HepG2 (cell line): ENCODE results near the gene CNTNAP1. TPM values are rescaled to one million over a fixed set of nuclear protein-coding genes. Genes with fewer than 3 reads are reported as not detected.

ENCODE experiments used
- BRD4 ChIP-seq: sonication (generic); formaldehyde crosslinking; IDR thresholded peaks from 2 replicates; pipeline ENCODE4 v1.4.0; 2020; ENCODE audit warnings: missing genetic modification reagents
- CCAR2 ChIP-seq: fragments of 200-400 bp; formaldehyde crosslinking; optimal IDR thresholded peaks from 2 replicates; pipeline ENCODE3; 2018; ENCODE audit warnings: low read depth, mild to moderate bottlenecking, low read length, moderate library complexity
- DMAP1 ChIP-seq: IDR thresholded peaks from 2 replicates; pipeline ENCODE4 v1.6.1; 2016
- FOSL1 ChIP-seq: sonication (generic); formaldehyde crosslinking; IDR thresholded peaks from 2 replicates; pipeline ENCODE4 v1.9.0; 2021; ENCODE audit warnings: missing genetic modification reagents, borderline replicate concordance
- FOXA3 ChIP-seq: IDR thresholded peaks from 2 replicates; pipeline ENCODE4 v1.6.1; 2016; ENCODE audit warnings: missing genetic modification reagents, missing compliant biosample characterization
- HIC2 ChIP-seq: sonication (generic); formaldehyde crosslinking; IDR thresholded peaks from 2 replicates; pipeline ENCODE4 v1.9.0; 2022; ENCODE audit warnings: low read depth, missing genetic modification reagents
- KAT8 ChIP-seq: IDR thresholded peaks from 2 replicates; pipeline ENCODE4 v1.6.1; 2016; ENCODE audit warnings: missing genetic modification reagents, missing compliant biosample characterization
- KLF15 ChIP-seq: sonication (generic); formaldehyde crosslinking; IDR thresholded peaks from 2 replicates; pipeline ENCODE4 v1.8.1; 2023; ENCODE audit warnings: borderline replicate concordance, mild to moderate bottlenecking, inconsistent platforms, missing genetic modification reagents, mixed read lengths
- MED13 ChIP-seq: sonication (generic); formaldehyde crosslinking; IDR thresholded peaks from 2 replicates; pipeline ENCODE4 v1.5.0; 2020; ENCODE audit warnings: missing genetic modification reagents
- MLLT10 ChIP-seq: sonication (generic); formaldehyde crosslinking; IDR thresholded peaks from 2 replicates; pipeline ENCODE4 v1.4.0; 2020; ENCODE audit warnings: missing genetic modification reagents
- MNT ChIP-seq: fragments of 450-650 bp; IDR thresholded peaks from 2 replicates; pipeline ENCODE4 v1.6.1; 2016
- MXD3 ChIP-seq: IDR thresholded peaks from 2 replicates; pipeline ENCODE4 v1.6.1; 2016; ENCODE audit warnings: mild to moderate bottlenecking, missing biosample characterization, missing genetic modification reagents
- NCOR1 ChIP-seq: fragments of 200-600 bp; sonication (generic); IDR thresholded peaks from 2 replicates; pipeline ENCODE4 v1.7.0; 2017; ENCODE audit warnings: antibody characterized with exemption, low read length, borderline replicate concordance
- PAWR ChIP-seq: sonication (generic); formaldehyde crosslinking; IDR thresholded peaks from 2 replicates; pipeline ENCODE4 v1.4.0; 2020; ENCODE audit warnings: missing genetic modification reagents, mild to moderate bottlenecking, borderline replicate concordance
- REXO4 ChIP-seq: sonication (generic); formaldehyde crosslinking; IDR thresholded peaks from 2 replicates; pipeline ENCODE4 v1.8.0; 2022; ENCODE audit warnings: missing genetic modification reagents, mild to moderate bottlenecking, borderline replicate concordance
- TOPORS ChIP-seq: sonication (generic); formaldehyde crosslinking; IDR thresholded peaks from 2 replicates; pipeline ENCODE4 v1.8.0; 2023; ENCODE audit warnings: mild to moderate bottlenecking, missing genetic modification reagents
- YEATS4 ChIP-seq: sonication (generic); formaldehyde crosslinking; IDR thresholded peaks from 2 replicates; pipeline ENCODE4 v1.4.0; 2020; ENCODE audit warnings: missing genetic modification reagents, borderline replicate concordance
- ZNF138 ChIP-seq: sonication (generic); formaldehyde crosslinking; IDR thresholded peaks from 2 replicates; pipeline ENCODE4 v1.5.0; 2020; ENCODE audit warnings: mild to moderate bottlenecking, low read depth, missing genetic modification reagents
- ZNF276 ChIP-seq: sonication (generic); formaldehyde crosslinking; IDR thresholded peaks from 2 replicates; pipeline ENCODE4 v1.4.0; 2020; ENCODE audit warnings: mild to moderate bottlenecking, low read depth, missing genetic modification reagents
- ZNF326 ChIP-seq: sonication (generic); formaldehyde crosslinking; IDR thresholded peaks from 2 replicates; pipeline ENCODE4 v1.4.0; 2020; ENCODE audit warnings: missing genetic modification reagents, borderline replicate concordance
- ZNF34 ChIP-seq: sonication (generic); formaldehyde crosslinking; IDR thresholded peaks from 2 replicates; pipeline ENCODE4 v1.4.0; 2020; ENCODE audit warnings: mild to moderate bottlenecking, missing genetic modification reagents, borderline replicate concordance
- ZNF557 ChIP-seq: sonication (generic); formaldehyde crosslinking; IDR thresholded peaks from 2 replicates; pipeline ENCODE4 v1.4.0; 2020; ENCODE audit warnings: missing genetic modification reagents
- ZNF616 ChIP-seq: sonication (generic); formaldehyde crosslinking; IDR thresholded peaks from 2 replicates; pipeline ENCODE4 v1.5.0; 2020; ENCODE audit warnings: low read depth, mild to moderate bottlenecking, missing genetic modification reagents
- ZNF782 ChIP-seq: sonication (generic); formaldehyde crosslinking; IDR thresholded peaks from 2 replicates; pipeline ENCODE4 v1.4.0; 2020; ENCODE audit warnings: missing genetic modification reagents, mild to moderate bottlenecking, borderline replicate concordance
- polyA plus RNA-seq, 8 experiments: library from polyadenylated mRNA; depleted of rRNA in 3 of 8; stranded (reverse) in 7 of 8; unstranded in 1 of 8; fragments of >200 nt; fragmentation: Illumina TruSeq in 4 of 8; extraction: Trizol in 4 of 8; gene quantifications; 2 replicates each; pipeline versions ENCODE4 v1.2.1 to v1.2.3, GENCODE V29; 2011 to 2016; ENCODE audit warnings: low read depth in 4 of 8, missing spikeins in 1 of 8, mixed read lengths in 1 of 8; ENCODE audit not compliant: insufficient read depth in 1 of 8
- total RNA-seq, 5 experiments: library from RNA; depleted of rRNA; stranded (reverse); fragments of >200 nt; fragmentation: Illumina TruSeq; extraction: Trizol; gene quantifications; 2 replicates each; pipeline ENCODE4 v1.2.3, GENCODE V29; 2016; ENCODE audit warnings: low read depth in 1 of 5

CNTNAP1 gene
- total and polyA plus RNA-seq, 2 of the 13 experiments (the other 11 are each of a cell fraction or from before 2014, with no cell fraction given), result 4.5 to 7.7 TPM

- peak; percentile 3; the same call in 1 of the 2 replicates for TF ChIP-seq ZNF34 (CRISPR knock-in tag)
- TF ChIP-seq NCOR1, result peak; percentile 60
- TF ChIP-seq ZNF557, result 0 out of 2 replicates have a peak, but pooled peaks have one; percentile 47
- TF ChIP-seq DMAP1, result peak; percentile 69
- TF ChIP-seq KAT8 (CRISPR knock-in tag), result 0 out of 2 replicates have a peak, but pooled peaks have one; percentile 7
- peak; percentile 52; the same call in 1 of the 2 replicates for TF ChIP-seq BRD4 (CRISPR knock-in tag)
- TF ChIP-seq KLF15 (CRISPR knock-in tag), result peak; percentile 39; the same call in 1 of the 2 replicates
- TF ChIP-seq YEATS4 (CRISPR knock-in tag), result no peak
- 0 out of 2 replicates have a peak, but pooled peaks have one; percentile 64 for TF ChIP-seq ZNF616 (CRISPR knock-in tag)
- peak; percentile 49; the same call in 1 of the 2 replicates for TF ChIP-seq FOSL1 (CRISPR knock-in tag)
- TF ChIP-seq TOPORS (CRISPR knock-in tag), result no peak; the same call in 1 of the 2 replicates
- TF ChIP-seq REXO4 (CRISPR knock-in tag), result 0 out of 2 replicates have a peak, but pooled peaks have one; percentile 81
- no peak; the same call in 1 of the 2 replicates for TF ChIP-seq ZNF782 (CRISPR knock-in tag)
- TF ChIP-seq PAWR (CRISPR knock-in tag), result 0 out of 2 replicates have a peak, but pooled peaks have one; percentile 11
- peak; percentile 48; the same call in 1 of the 2 replicates for TF ChIP-seq ZNF138 (CRISPR knock-in tag)
- TF ChIP-seq MXD3 (CRISPR knock-in tag), result peak; percentile 73
- TF ChIP-seq CCAR2, result no peak
- TF ChIP-seq MNT, result peak; percentile 8; the same call in 1 of the 2 replicates
- TF ChIP-seq ZNF276 (CRISPR knock-in tag), result peak; percentile 18; the same call in 1 of the 2 replicates
- TF ChIP-seq MED13 (CRISPR knock-in tag), result no peak; the same call in 1 of the 2 replicates
- TF ChIP-seq ZNF326, result no peak
- TF ChIP-seq MLLT10, result no peak
- TF ChIP-seq HIC2, result peak; percentile 33; the same call in 1 of the 2 replicates
- peak; percentile 30; the same call in 1 of the 2 replicates for TF ChIP-seq FOXA3 (CRISPR knock-in tag)
These were observed 62.0 kb downstream of the CNTNAP1 start (continued) for GRCh38 chr17:42744283-42744805.
